Osteoblast (primary cell): ENCODE results near the gene PPIL3. TPM values are rescaled to one million over a fixed set of nuclear protein-coding genes. Genes with fewer than 3 reads are reported as not detected.

ENCODE experiments used
- DNase-seq: peaks from one replicate; pipeline ENCODE4 v3.0.0; 2011; ENCODE audit warnings: low spot score, mixed read lengths; ENCODE audit not compliant: insufficient read length; ENCODE audit errors: missing footprints
- H2AFZ ChIP-seq: 2 replicates; pipeline ENCODE4 v1.6.0; 2011; ENCODE audit warnings: mild to moderate bottlenecking, low read length
- H3K27ac ChIP-seq: 2 replicates; pipeline ENCODE4 v1.5.1; 2011; ENCODE audit warnings: mild to moderate bottlenecking, low read depth, low read length, moderate library complexity
- H3K27me3 ChIP-seq: 2 replicates; pipeline ENCODE4 v1.6.0; 2012; ENCODE audit warnings: mild to moderate bottlenecking, control low read depth, inconsistent platforms, low read length, moderate library complexity; ENCODE audit not compliant: insufficient read depth
- H3K36me3 ChIP-seq: 2 replicates; pipeline ENCODE4 v1.5.1; 2011; ENCODE audit warnings: mild to moderate bottlenecking, low read length, control low read depth, moderate library complexity; ENCODE audit not compliant: insufficient read depth
- H3K4me1 ChIP-seq: 2 replicates; pipeline ENCODE4 v1.5.1; 2011; ENCODE audit warnings: mild to moderate bottlenecking, low read length, control low read depth, moderate library complexity; ENCODE audit not compliant: insufficient read depth
- H3K4me2 ChIP-seq: 2 replicates; pipeline ENCODE4 v1.6.0; 2011; ENCODE audit warnings: mild to moderate bottlenecking, low read length; ENCODE audit not compliant: insufficient read depth
- H3K4me3 ChIP-seq: fragments of 200-600 bp; sonication (generic); 3 replicates; pipeline ENCODE4 v1.5.1; 2012; ENCODE audit warnings: mild to moderate bottlenecking, low read length, inconsistent platforms; ENCODE audit not compliant: insufficient read depth
- H3K79me2 ChIP-seq: 2 replicates; pipeline ENCODE4 v1.6.0; 2012; ENCODE audit warnings: mild to moderate bottlenecking, low read length, control low read depth, inconsistent platforms; ENCODE audit not compliant: insufficient read depth
- H3K9me3 ChIP-seq: 2 replicates; pipeline ENCODE4 v1.5.1; 2011; ENCODE audit warnings: low read depth, low read length, control low read depth
- H4K20me1 ChIP-seq: 2 replicates; pipeline ENCODE4 v1.6.0; 2012; ENCODE audit warnings: mild to moderate bottlenecking, low read length, control low read depth; ENCODE audit not compliant: insufficient read depth
- small RNA-seq: library from RNA; depleted of rRNA; stranded (forward); fragments of <200 nt; gene quantifications from one replicate; pipeline ENCODE3, GENCODE V24; 2012
- total RNA-seq: library from RNA; depleted of rRNA; stranded (reverse); fragments of >200 nt; gene quantifications from 2 replicates; pipeline ENCODE4 v1.2.3, GENCODE V29; 2012
- TF ChIP-seq, protein P1 (sequence below): IDR thresholded peaks from 2 replicates; pipeline ENCODE4 v1.5.1; 2011; ENCODE audit warnings: mild to moderate bottlenecking, low read depth, low read length, moderate library complexity; ENCODE audit errors: extremely low read depth

PPIL3 gene
- total RNA-seq, 1 donor: 45.2 TPM

DNA sequence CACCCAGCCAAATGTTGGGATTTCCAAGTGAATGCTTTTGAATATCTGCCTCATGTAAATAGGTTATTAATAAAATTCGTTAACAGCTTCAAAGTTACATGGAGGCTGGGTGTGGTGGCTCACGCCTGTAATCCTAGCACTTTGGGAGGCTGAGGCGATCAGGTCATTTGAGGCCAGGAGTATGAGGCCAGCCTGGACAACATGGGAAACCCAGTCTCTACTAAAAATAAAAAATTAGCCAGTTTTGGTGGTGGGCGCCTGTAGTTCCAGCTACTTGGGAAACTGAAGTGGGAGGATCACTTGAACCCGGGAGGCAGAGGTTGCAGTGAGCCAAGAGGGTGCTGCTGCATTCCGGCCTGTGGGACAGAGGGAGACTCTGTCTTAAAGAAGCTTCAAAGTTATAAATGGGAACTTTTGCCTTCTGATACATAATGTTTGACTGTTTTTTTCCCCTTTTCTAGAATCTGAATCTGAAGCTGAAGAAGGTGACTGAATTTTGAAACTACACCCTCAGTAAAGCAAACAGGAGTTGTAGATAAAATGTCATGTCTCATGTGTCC, 67.1 kb downstream of the PPIL3 start:
- no peaks in the 10 kb centered on the region for H3K9me3 ChIP-seq
- H3K4me3 ChIP-seq: no peak overlapping the region
- H3K4me1 ChIP-seq: no peaks in the 10 kb centered on the region
- TF ChIP-seq, protein P1, sequence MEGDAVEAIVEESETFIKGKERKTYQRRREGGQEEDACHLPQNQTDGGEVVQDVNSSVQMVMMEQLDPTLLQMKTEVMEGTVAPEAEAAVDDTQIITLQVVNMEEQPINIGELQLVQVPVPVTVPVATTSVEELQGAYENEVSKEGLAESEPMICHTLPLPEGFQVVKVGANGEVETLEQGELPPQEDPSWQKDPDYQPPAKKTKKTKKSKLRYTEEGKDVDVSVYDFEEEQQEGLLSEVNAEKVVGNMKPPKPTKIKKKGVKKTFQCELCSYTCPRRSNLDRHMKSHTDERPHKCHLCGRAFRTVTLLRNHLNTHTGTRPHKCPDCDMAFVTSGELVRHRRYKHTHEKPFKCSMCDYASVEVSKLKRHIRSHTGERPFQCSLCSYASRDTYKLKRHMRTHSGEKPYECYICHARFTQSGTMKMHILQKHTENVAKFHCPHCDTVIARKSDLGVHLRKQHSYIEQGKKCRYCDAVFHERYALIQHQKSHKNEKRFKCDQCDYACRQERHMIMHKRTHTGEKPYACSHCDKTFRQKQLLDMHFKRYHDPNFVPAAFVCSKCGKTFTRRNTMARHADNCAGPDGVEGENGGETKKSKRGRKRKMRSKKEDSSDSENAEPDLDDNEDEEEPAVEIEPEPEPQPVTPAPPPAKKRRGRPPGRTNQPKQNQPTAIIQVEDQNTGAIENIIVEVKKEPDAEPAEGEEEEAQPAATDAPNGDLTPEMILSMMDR: no peak
- no peak overlapping the region for H2AFZ ChIP-seq
- H3K36me3 ChIP-seq: peaks cover 61% of the 10 kb centered on the region
- peaks cover 8% of the 10 kb centered on the region for H4K20me1 ChIP-seq
- H3K4me2 ChIP-seq: no peak overlapping the region
- no peaks in the 10 kb centered on the region for H3K27me3 ChIP-seq
- no peak overlapping the region for H3K27ac ChIP-seq
- peaks cover 20% of the 10 kb centered on the region for H3K79me2 ChIP-seq
- DNase-seq: no peak

Small RNAs within 50 kb of the gene (small RNA-seq; reads per million reads assigned to genes)
- not detected for gene RF00019
- gene RNA5SP115: not detected
- gene RNU6-312P: not detected
- gene RNU6-31P: not detected
- gene RNU6-762P: not detected

Other genes starting within 250 kb of the PPIL3 start
- gene BZW1, start 77.2 kb downstream of the PPIL3 start, total RNA-seq: 590 and 597 TPM in 2 replicates
- gene CLK1, start 24.4 kb downstream of the PPIL3 start, total RNA-seq: 73.5 and 77.2 TPM in 2 replicates
- gene NIF3L1, start 294 bp upstream of the PPIL3 start, total RNA-seq: 20.0 and 22.1 TPM in 2 replicates
- 13.0 and 14.5 TPM in 2 replicates for gene ORC2, start 74.6 kb upstream of the PPIL3 start, total RNA-seq
- gene HYCC2, start 182.6 kb upstream of the PPIL3 start, total RNA-seq: 11.6 and 12.1 TPM in 2 replicates
- gene NDUFB3, start 182.9 kb upstream of the PPIL3 start, total RNA-seq: 25.7 and 29.2 TPM in 2 replicates
- 78.9 and 80.2 TPM in 2 replicates for gene CFLAR, start 227.1 kb upstream of the PPIL3 start, total RNA-seq